Left renal cortex interstitium (tissue), 4 donors: ENCODE data around the gene HNF1B. TPM values are rescaled to one million over a fixed set of nuclear protein-coding genes. Genes with fewer than 3 reads are reported as not detected.

Experiments used
- DNase-seq, 4 donors: peaks; one replicate each; pipeline ENCODE4 v3.0.0-alpha.2; 2013; ENCODE audit warnings: low read depth in 4 of 4, low spot score in 2 of 4, missing footprints in 1 of 4
- polyA plus RNA-seq, 4 donors: library from polyadenylated mRNA; unstranded; fragments of 120-200 nt; gene quantifications; one replicate each; pipeline ENCODE4 v1.2.1, GENCODE V29; 2013; ENCODE audit not compliant: insufficient read length in 4 of 4

Gene HNF1B
- polyA plus RNA-seq, 4 donors, result 100 to 128 (median 113) TPM

- no peak for DNase-seq
Measured at GRCh38 chr17:37737081-37737480, 7.8 kb downstream of the HNF1B start.

GRCh38 chr17:37736428-37736827 is 8.4 kb downstream of the HNF1B start:
- no peak for DNase-seq

GRCh38 chr17:37735165-37735564 is 9.7 kb downstream of the HNF1B start:
- DNase-seq, result no peak

GRCh38 chr17:37732316-37732715 is 12.5 kb downstream of the HNF1B start:
- no peak for DNase-seq

- no peak for DNase-seq
Measured at GRCh38 chr17:37731056-37731455, 13.8 kb downstream of the HNF1B start.

GRCh38 chr17:37729905-37730304 is 15.0 kb downstream of the HNF1B start:
- no peak for DNase-seq

- DNase-seq, result no peak
Measured at GRCh38 chr17:37726891-37727675, 17.8 kb downstream of the HNF1B start.

GRCh38 chr17:37726248-37726647 is 18.6 kb downstream of the HNF1B start:
- no peak for DNase-seq

- DNase-seq, result no peak
Measured at GRCh38 chr17:37725601-37726146, 19.2 kb downstream of the HNF1B start.

- DNase-seq, result no peak
Measured at GRCh38 chr17:37725021-37725595, 19.8 kb downstream of the HNF1B start.

- no peak for DNase-seq
Measured at GRCh38 chr17:37720989-37721388, 23.9 kb downstream of the HNF1B start.

GRCh38 chr17:37719866-37720265 is 25.0 kb downstream of the HNF1B start:
- DNase-seq, result no peak

GRCh38 chr17:37718324-37719048 is 26.4 kb downstream of the HNF1B start:
- no peak for DNase-seq

GRCh38 chr17:37717627-37718323 is 27.1 kb downstream of the HNF1B start:
- DNase-seq, result no peak

GRCh38 chr17:37714897-37715296 is 30.0 kb downstream of the HNF1B start:
- no peak for DNase-seq

- no peak for DNase-seq
Measured at GRCh38 chr17:37713624-37714023, 31.2 kb downstream of the HNF1B start.

GRCh38 chr17:37713028-37713431 is 31.8 kb downstream of the HNF1B start:
- no peak for DNase-seq

GRCh38 chr17:37711113-37711512 is 33.7 kb downstream of the HNF1B start:
- no peak for DNase-seq

- no peak for DNase-seq
Measured at GRCh38 chr17:37710344-37710886, 34.4 kb downstream of the HNF1B start.

GRCh38 chr17:37708616-37709212 is 36.1 kb downstream of the HNF1B start:
- no peak for DNase-seq
